OCI-LY7 (cell line): ENCODE results near the gene JADE3. TPM values are rescaled to one million over a fixed set of nuclear protein-coding genes. Genes with fewer than 3 reads are reported as not detected.

ENCODE experiments used
- BruUV-seq: library from RNA; stranded (reverse); fragments of 400-500 nt; replicated peaks from 2 replicates; lab custom pipeline; 2021; lab: Mats Ljungman, UMichigan
- CTCF ChIA-PET: fragments of 300-600 bp; sonication (Branson Sonifier 250); formaldehyde crosslinking; loops from one replicate; lab custom pipeline; 2022; ENCODE audit warnings: antibody characterized with exemption; ENCODE audit not compliant: unreplicated experiment; lab: Charles Lee
- POLR2A ChIA-PET: fragments of 300-600 bp; sonication (Branson Sonifier 250); formaldehyde crosslinking; loops from one replicate; lab custom pipeline; 2022; ENCODE audit warnings: antibody characterized with exemption; lab: Charles Lee
- DNase-seq: peaks from one replicate; pipeline ENCODE4 v3.0.0-alpha.2; 2015; ENCODE audit warnings: low spot score
- H2AFZ ChIP-seq: fragments of 200-600 bp; sonication (generic), shearing (Covaris generic); 2 replicates; pipeline ENCODE4 v1.6.1; 2014; ENCODE audit warnings: mild to moderate bottlenecking, antibody characterized with exemption, low read length, moderate library complexity
- H3K27ac ChIP-seq: fragments of 200-600 bp; sonication (generic); 2 replicates; pipeline ENCODE4 v1.5.1; 2014; ENCODE audit warnings: mixed run types, low read depth, mild to moderate bottlenecking, moderate library complexity, low read length, inconsistent platforms; ENCODE audit not compliant: poor library complexity, severe bottlenecking
- H3K36me3 ChIP-seq: fragments of 200-600 bp; sonication (generic); 2 replicates; pipeline ENCODE4 v1.6.1; 2014; ENCODE audit warnings: mild to moderate bottlenecking, antibody characterized with exemption, low read length, moderate library complexity, mixed read lengths; ENCODE audit not compliant: insufficient read depth
- H3K4me1 ChIP-seq: fragments of 200-600 bp; sonication (generic); 2 replicates; pipeline ENCODE4 v1.5.1; 2014; ENCODE audit warnings: mild to moderate bottlenecking, low read length; ENCODE audit not compliant: insufficient read depth, poor library complexity, severe bottlenecking
- H3K4me2 ChIP-seq: fragments of 200-600 bp; sonication (generic); 2 replicates; pipeline ENCODE4 v1.6.1; 2014; ENCODE audit warnings: mild to moderate bottlenecking, low read length
- H3K4me3 ChIP-seq: fragments of 200-600 bp; sonication (generic); 2 replicates; pipeline ENCODE4 v1.5.1; 2014; ENCODE audit warnings: mild to moderate bottlenecking, low read depth, low read length; ENCODE audit not compliant: poor library complexity, severe bottlenecking
- H3K79me2 ChIP-seq: fragments of 200-600 bp; sonication (generic); 2 replicates; pipeline ENCODE4 v1.6.1; 2016; ENCODE audit warnings: low read depth, mild to moderate bottlenecking, low read length, moderate library complexity, mixed read lengths; ENCODE audit not compliant: insufficient read depth
- H3K9me2 ChIP-seq: fragments of 200-600 bp; sonication (generic); 2 replicates; pipeline ENCODE4 v1.6.1; 2016; ENCODE audit warnings: mild to moderate bottlenecking, low read length, mixed read lengths; ENCODE audit not compliant: insufficient read depth
- H3K9me3 ChIP-seq: fragments of 200-600 bp; sonication (generic); 2 replicates; pipeline ENCODE4 v1.6.1; 2014; ENCODE audit warnings: mild to moderate bottlenecking, mixed run types, low read length, mixed read lengths
- H4K20me1 ChIP-seq: fragments of 200-600 bp; sonication (generic); 2 replicates; pipeline ENCODE4 v1.6.1; 2014; ENCODE audit warnings: mild to moderate bottlenecking, antibody characterized with exemption, low read length, moderate library complexity, mixed read lengths; ENCODE audit not compliant: insufficient read depth
- CTCF ChIP-seq: fragments of 200-600 bp; sonication (generic); conservative IDR thresholded peaks from 2 replicates; pipeline ENCODE4 v1.5.1; 2014; ENCODE audit warnings: mild to moderate bottlenecking, antibody characterized with exemption, low read length, moderate library complexity, mixed read lengths
- EZH2phosphoT487 ChIP-seq: fragments of 200-600 bp; sonication (generic); IDR thresholded peaks from 2 replicates; pipeline ENCODE4 v1.6.1; 2018; ENCODE audit warnings: low read depth, borderline replicate concordance, mild to moderate bottlenecking, mixed run types, antibody characterized with exemption, low read length, moderate library complexity, mixed read lengths
- intact Hi-C: fragments of 100-400 bp; cut with micrococcal nuclease; formaldehyde crosslinking; loops from one replicate; pipeline ENCODE4 v1.10.0; 2022; ENCODE audit not compliant: unreplicated experiment
- total RNA-seq, 2 experiments: library from RNA; depleted of rRNA in 1 of 2; stranded (reverse); fragments of >200 nt in 1 of 2; shearing (Covaris generic) in 1 of 2; gene quantifications; 2 replicates each; pipeline ENCODE4 v1.2.3, GENCODE V29; 2014 to 2022

The JADE3 gene
- total RNA-seq, 2 experiments from 2014 or later: 6.1 to 10.7 TPM

- Histone ChIP-seq H3K79me2 (no peaks in the 10 kb centered on the region), H2AFZ (peak overlapping the region; percentile 54; the same call in 1 of the 2 replicates), H3K9me2 (no peaks in the 10 kb centered on the region), H3K36me3 (no peaks in the 10 kb centered on the region), H3K4me1 (peaks cover 10% of the 10 kb centered on the region), H3K27ac (no peak overlapping the region), H3K4me3 (no peak overlapping the region), H3K4me2 (peak overlapping the region; percentile 67), H4K20me1 (no peaks in the 10 kb centered on the region), H3K9me3 (no peaks in the 10 kb centered on the region)
- TF ChIP-seq CTCF: no peak
- no peak for TF ChIP-seq EZH2phosphoT487
- ChIA-PET POLR2A (interaction anchor here (0.6 kb wide), 1 partner anchor 112 kb away, joined by 3 read pairs; no protein-coding TSS in a partner anchor), CTCF (interaction anchor here (0.7 kb wide), 1 partner anchor 71 kb away, joined by 4 read pairs; no protein-coding TSS in a partner anchor)
- intact Hi-C loops: loop anchor here (5.0 to 10.0 kb wide), 2 partner anchors 168 to 190 kb away; no protein-coding TSS in a partner anchor
- no TSS peak for BruUV-seq
- DNase-seq: no peak
Measured at GRCh38 chrX:46904626-46905025, 7.6 kb upstream of the JADE3 start.

GRCh38 chrX:46910415-46910814 lies 1.8 kb upstream of the JADE3 start:
- no peaks in the 10 kb centered on the region for H3K9me3 ChIP-seq
- no peaks in the 10 kb centered on the region for H3K9me2 ChIP-seq
- no peak overlapping the region for H3K4me2 ChIP-seq
- peaks cover 7% of the 10 kb centered on the region for H3K4me1 ChIP-seq
- intact Hi-C loops: no loop called here
- no peak overlapping the region for H2AFZ ChIP-seq
- H3K4me3 ChIP-seq: no peak overlapping the region
- no peak for DNase-seq
- H3K27ac ChIP-seq: no peak overlapping the region
- BruUV-seq: no TSS peak
- no peaks in the 10 kb centered on the region; the same call in 1 of the 2 replicates for H3K36me3 ChIP-seq
- CTCF ChIA-PET: no interaction called here
- H3K79me2 ChIP-seq: peaks cover 10% of the 10 kb centered on the region; the same call in 1 of the 2 replicates
- POLR2A ChIA-PET: interaction anchor here (1.0 kb wide), 1 partner anchor 72 kb away, joined by 3 read pairs; no protein-coding TSS in a partner anchor
- no peaks in the 10 kb centered on the region for H4K20me1 ChIP-seq
- no peak for TF ChIP-seq CTCF
